COLO668 (cell line): ENCODE data around the gene HHIPL1.
A peak's percentile ranks its signal among the peaks of the same experiment; 100 is the strongest.

Experiments
- DNase-seq: peaks from one replicate; lab custom pipeline; 2025; ENCODE audit not compliant: unreplicated experiment; lab: John Stamatoyannopoulos, UW

The HHIPL1 gene

GRCh38 chr14:99644723-99645544 is at the start of gene HHIPL1:
TSS of gene HHIPL1 (plus strand) at chr14:99645129. CDS start at chr14:99645208, 79 bp downstream.
- peak; percentile 39 for DNase-seq

DNA sequence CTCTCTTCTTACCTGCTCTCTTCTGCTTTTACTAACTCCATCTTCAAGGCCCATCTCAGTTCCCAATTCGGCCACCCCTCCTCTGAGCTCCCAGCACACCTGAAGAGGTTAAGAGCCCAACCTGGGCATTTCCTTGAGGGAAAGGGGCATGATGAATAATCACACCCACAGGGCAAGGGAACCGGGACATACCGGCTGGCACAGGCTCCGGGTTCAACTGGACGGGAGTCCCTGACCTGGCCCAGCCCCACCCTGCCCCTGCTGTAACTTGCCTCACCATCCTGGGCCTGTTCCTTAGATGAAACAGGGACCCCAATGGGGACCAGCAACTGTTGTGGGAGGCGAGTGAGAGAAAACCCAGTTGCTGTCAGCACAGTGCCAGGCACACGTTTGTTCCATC is 49.4 kb upstream of the HHIPL1 start:
- no peak for DNase-seq

- DNase-seq: no peak
These were observed 48.8 kb upstream of the HHIPL1 start for GRCh38 chr14:99596071-99596627.

DNA sequence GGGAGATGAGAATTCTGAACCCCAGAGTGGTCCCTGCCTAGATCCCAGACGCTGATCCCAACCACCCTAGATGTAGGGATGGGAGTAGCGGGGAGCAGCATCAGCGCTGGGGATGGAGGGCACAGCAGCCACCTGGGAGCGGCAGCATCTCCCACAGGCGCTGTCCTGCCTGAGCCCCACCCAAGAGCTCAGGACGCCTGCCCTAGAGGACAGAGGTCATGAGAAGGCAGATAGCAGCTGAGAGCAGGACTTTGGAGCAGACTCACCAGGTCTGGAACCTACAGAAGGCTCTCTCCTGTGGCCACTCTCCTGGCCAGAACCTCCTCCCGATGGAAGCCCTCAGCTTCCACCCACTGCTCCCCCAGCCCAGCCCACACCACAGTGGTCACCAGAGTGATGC is 48.2 kb upstream of the HHIPL1 start:
- no peak for DNase-seq

DNA sequence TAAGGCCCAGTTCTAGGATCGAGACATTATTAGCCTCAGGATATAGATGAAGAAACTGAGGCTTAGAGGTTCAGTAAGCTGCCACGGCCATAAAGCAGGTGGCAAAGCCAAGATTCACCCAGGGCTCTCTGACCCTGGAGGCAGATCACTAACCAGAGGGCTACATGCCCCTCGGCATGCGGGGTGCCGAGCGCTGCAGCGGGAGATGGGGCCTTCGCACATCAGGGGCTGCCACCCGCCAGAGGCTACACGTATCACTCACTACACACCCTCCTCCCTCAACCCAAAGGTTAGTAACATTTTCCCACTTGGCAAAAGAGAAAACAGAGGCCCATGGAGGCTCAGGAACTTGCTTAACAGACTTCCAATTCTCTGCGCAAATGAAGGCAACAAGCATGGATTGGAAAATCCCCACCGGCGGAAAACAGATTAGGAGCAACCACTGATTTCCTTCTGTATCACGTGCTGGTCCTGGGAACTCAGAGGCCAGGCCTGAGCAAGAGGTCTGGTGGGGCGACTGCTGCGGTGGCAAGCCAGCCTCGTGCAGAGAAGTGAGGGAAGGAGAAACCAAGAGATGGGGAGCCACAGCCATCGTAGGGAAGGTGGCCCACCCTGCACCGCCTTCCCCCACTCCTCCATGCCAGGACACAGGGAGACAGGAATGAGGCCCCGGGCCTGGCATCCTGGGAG is 46.9 kb upstream of the HHIPL1 start:
- no peak for DNase-seq

- DNase-seq: no peak
These were observed 46.2 kb upstream of the HHIPL1 start for GRCh38 chr14:99598774-99599173.

GRCh38 chr14:99599393-99599792 is 45.5 kb upstream of the HHIPL1 start:
- no peak for DNase-seq

- no peak for DNase-seq
These were observed 44.6 kb upstream of the HHIPL1 start for GRCh38 chr14:99600232-99600888.

- no peak for DNase-seq
These were observed 43.5 kb upstream of the HHIPL1 start for GRCh38 chr14:99601361-99601831.

DNA sequence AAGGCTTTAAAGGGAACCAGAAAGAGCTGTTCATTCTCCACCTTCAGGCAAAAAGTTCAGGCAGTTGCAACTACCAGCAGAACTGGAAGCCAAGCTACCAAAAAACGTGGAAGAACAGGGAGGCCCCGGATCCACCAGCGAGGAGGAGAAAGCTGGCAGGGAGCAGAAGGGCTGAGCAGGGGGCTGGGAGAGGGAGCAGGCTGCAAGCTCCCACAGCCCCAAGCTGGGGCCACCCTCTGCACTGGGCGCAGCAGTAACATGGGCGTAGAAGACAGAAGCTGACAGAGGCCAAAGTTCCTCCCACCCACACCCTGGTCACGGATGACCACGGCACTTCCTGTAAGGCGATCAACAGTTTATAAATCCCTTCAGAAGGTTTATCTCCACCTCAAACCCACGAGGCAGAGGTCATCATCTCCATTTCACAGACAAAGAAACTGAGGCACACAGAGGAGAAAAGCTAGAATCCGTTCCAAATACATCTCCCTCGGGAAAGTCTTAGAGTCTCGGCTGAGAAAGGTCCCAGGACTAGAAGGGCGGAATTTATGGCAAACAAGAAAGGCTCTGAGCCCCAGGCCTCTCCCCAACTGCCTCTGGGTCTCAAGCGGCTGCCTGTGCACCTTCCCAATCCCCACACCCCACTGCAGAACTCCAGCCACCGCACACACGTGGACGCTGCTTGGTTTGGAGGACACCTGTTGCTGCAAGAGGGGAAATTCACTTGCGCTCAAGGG is 42.7 kb upstream of the HHIPL1 start:
- peak; percentile 48 for DNase-seq

GRCh38 chr14:99602788-99603415 is 42.0 kb upstream of the HHIPL1 start:
- DNase-seq: peak; percentile 33

- DNase-seq: peak; percentile 78
These were observed 41.3 kb upstream of the HHIPL1 start, which contains the start of gene CCDC85C for GRCh38 chr14:99603471-99604277. TSS of gene CCDC85C (minus strand) at chr14:99604207. CDS start at chr14:99603959, 248 bp downstream.

- DNase-seq: peak; percentile 99
These were observed 40.6 kb upstream of the HHIPL1 start for GRCh38 chr14:99604278-99604765.

DNA sequence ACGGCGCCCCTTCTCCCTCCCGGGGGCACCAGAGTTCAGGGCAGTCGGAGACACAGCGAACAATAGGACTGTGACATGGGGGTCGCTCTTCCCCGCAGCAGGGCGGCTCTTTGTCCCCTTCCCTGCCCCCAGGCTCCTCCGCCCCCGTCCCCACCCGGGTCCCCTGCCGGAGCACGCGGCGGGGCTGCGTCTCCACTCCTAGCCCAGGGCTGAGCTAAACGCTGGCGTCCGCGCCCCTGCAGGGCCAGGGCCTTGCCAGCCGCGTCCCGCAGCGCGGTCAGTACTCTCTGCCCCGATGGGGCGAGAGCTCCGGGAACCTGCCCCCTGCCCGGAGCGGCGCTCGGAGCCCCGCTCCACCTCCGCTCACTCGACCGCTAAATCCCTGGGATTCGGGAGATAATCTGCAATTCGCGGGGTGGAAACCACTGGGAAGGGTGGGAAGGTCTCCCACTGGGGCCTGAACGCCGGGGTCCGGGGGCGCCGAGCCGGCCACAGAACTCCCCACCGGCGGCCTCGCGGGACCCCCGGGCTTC is 40.1 kb upstream of the HHIPL1 start:
- DNase-seq: peak; percentile 68

GRCh38 chr14:99605299-99605961 is 39.5 kb upstream of the HHIPL1 start:
- peak; percentile 84 for DNase-seq

GRCh38 chr14:99606359-99606758 is 38.6 kb upstream of the HHIPL1 start:
- DNase-seq: no peak

GRCh38 chr14:99608591-99608990 is 36.3 kb upstream of the HHIPL1 start:
- DNase-seq: no peak
